Fibroblast of mammary gland (primary cell): Measurements from ENCODE around the gene GPC6.

ENCODE experiments used
- DNase-seq: peaks from one replicate; pipeline ENCODE4 v3.0.0-alpha.2; 2010; ENCODE audit warnings: low read depth
- H3K4me3 ChIP-seq: 2 replicates; pipeline ENCODE4 v1.5.1; 2011; ENCODE audit warnings: low read depth, mild to moderate bottlenecking, low read length, moderate library complexity; ENCODE audit not compliant: control insufficient read depth
- TF ChIP-seq, protein P1 (sequence below): conservative IDR thresholded peaks from 2 replicates; pipeline ENCODE4 v1.5.1; 2011; ENCODE audit warnings: low read depth, low read length, inconsistent platforms; ENCODE audit not compliant: control insufficient read depth, insufficient read depth

GPC6 gene

DNA sequence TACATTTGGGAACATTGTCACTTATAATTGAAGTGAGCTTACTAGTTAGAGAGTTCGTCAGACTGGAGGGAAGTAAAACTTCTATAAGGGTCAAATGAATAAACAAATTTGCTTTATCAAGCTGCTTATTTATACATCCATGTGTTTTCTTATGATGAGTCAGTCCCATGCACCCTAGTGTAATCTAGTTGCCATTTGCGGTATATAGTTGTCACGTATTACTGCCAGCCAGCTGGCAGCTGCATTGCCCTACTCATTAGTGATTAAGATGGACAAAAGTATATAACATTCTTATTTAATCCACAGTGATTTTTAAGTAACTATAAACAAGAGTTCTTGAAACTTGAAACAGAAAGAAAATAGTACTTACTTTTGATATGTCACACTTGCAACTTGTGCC is 182.4 kb downstream of the GPC6 start:
- DNase-seq = no peak
- no peak overlapping the region for H3K4me3 ChIP-seq
- TF ChIP-seq, protein P1, sequence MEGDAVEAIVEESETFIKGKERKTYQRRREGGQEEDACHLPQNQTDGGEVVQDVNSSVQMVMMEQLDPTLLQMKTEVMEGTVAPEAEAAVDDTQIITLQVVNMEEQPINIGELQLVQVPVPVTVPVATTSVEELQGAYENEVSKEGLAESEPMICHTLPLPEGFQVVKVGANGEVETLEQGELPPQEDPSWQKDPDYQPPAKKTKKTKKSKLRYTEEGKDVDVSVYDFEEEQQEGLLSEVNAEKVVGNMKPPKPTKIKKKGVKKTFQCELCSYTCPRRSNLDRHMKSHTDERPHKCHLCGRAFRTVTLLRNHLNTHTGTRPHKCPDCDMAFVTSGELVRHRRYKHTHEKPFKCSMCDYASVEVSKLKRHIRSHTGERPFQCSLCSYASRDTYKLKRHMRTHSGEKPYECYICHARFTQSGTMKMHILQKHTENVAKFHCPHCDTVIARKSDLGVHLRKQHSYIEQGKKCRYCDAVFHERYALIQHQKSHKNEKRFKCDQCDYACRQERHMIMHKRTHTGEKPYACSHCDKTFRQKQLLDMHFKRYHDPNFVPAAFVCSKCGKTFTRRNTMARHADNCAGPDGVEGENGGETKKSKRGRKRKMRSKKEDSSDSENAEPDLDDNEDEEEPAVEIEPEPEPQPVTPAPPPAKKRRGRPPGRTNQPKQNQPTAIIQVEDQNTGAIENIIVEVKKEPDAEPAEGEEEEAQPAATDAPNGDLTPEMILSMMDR = no peak

- TF ChIP-seq, protein P1 = no peak
These were observed 183.2 kb downstream of the GPC6 start for GRCh38 chr13:93409816-93410215.

GRCh38 chr13:93411186-93411680 is 184.6 kb downstream of the GPC6 start:
- no peak for DNase-seq
- TF ChIP-seq, protein P1 = no peak
- H3K4me3 ChIP-seq = no peak overlapping the region

More at GRCh38 chr13:93409816-93410215, 183.2 kb downstream of the GPC6 start:
- no peak for DNase-seq
- no peak overlapping the region for H3K4me3 ChIP-seq

GRCh38 chr13:93412676-93413075 is 186.1 kb downstream of the GPC6 start:
- H3K4me3 ChIP-seq = no peak overlapping the region
- TF ChIP-seq, protein P1 = no peak
- DNase-seq = no peak

GRCh38 chr13:93413972-93414717 is 187.5 kb downstream of the GPC6 start:
- DNase-seq = peak; percentile 33
- TF ChIP-seq, protein P1 = no peak
- no peak overlapping the region for H3K4me3 ChIP-seq

DNA sequence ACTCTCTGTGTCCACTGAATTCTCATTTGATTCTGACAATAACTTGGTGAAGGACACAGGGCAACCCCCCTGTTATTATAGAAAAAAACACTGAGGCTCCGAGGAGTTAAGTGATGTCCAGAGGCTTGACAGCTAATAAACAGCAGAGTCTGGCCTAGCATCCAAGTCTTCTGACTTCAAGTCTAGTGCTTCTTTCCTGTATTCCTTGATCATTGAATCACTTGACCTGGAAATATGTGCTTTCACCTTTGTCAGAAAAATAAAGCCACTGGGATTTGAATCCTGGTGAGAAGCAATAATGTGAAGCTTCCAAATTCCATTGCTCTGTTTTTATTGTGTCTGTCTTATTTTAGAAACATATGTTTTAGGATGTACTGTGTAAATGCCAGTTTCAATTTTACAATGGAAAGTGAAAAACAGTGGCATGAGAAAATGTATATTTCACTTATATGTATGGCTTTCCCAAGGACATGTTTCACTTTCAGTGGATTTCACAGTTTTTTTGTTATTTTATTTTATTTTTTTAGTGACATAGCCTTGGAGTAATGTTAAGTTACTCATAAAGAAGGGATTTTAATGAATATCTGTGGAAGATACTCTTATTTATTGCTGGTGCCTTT is 190.2 kb downstream of the GPC6 start:
- H3K4me3 ChIP-seq = no peak overlapping the region
- no peak for DNase-seq
- TF ChIP-seq, protein P1 = no peak
